K562 (cell line): ENCODE measurements around the gene TIMP3. TPM values are rescaled to one million over a fixed set of nuclear protein-coding genes. Genes with fewer than 3 reads are reported as not detected.

Experiments
- ATAC-seq: fragments of 200-7000 bp; cut with Tn5 transposase; 3 replicates; pipeline ENCODE4 v1.9.1; 2020; ENCODE audit warnings: moderate library complexity
- BruUV-seq: library from RNA; stranded (reverse); fragments of 400-500 nt; replicated peaks from 2 replicates; lab custom pipeline; 2021; lab: Mats Ljungman, UMichigan
- CTCF ChIA-PET: fragments of 300-600 bp; formaldehyde crosslinking; extraction: SDS; loops from one replicate; lab custom pipeline; 2021; ENCODE audit warnings: low intra/inter-chr PET ratio; lab: Yijun Ruan, JAX
- POLR2A ChIA-PET: fragments of 300-600, 350-650 bp; sonication (Branson Sonifier 250); formaldehyde crosslinking; extraction: SDS; loops from one replicate; lab custom pipeline; 2021; ENCODE audit warnings: antibody characterized with exemption, inconsistent platforms; lab: Yijun Ruan, JAX
- DNase-seq, 4 experiments: peaks; one replicate each; pipeline versions ENCODE4 v3.0.0 to v3.0.0-alpha.2; 2011 to 2018; ENCODE audit warnings: low spot score in 3 of 4, mixed read lengths in 3 of 4; ENCODE audit errors: extremely low read depth in 1 of 4
- FAIRE-seq: peaks from 2 replicates; lab custom pipeline; 2011; peaks lifted over from hg19 to GRCh38; lab: Jason Lieb, UNC
- H2AFZ ChIP-seq: 2 replicates; pipeline ENCODE4 v1.6.0; 2011; ENCODE audit warnings: low read depth, low read length, control low read depth, inconsistent platforms
- H3K27ac ChIP-seq: fragments of 200-600 bp; 3 replicates; pipeline ENCODE4 v1.8.0; 2011; ENCODE audit warnings: low read depth, mild to moderate bottlenecking, control low read depth, inconsistent platforms, low read length, moderate library complexity, mixed read lengths; ENCODE audit errors: extremely low read depth
- H3K27me3 ChIP-seq, 2 experiments: fragments of 300-600 bp in 1 of 2; 2 replicates in 1 of 2; 3 replicates in 1 of 2; pipeline versions ENCODE4 v1.6.0 to v1.8.0; 2011; ENCODE audit warnings: inconsistent platforms in 2 of 2, low read length in 2 of 2, mild to moderate bottlenecking in 1 of 2, mixed read lengths in 1 of 2, moderate library complexity in 1 of 2; ENCODE audit not compliant: control insufficient read depth in 2 of 2, insufficient read depth in 2 of 2
- H3K36me3 ChIP-seq: fragments of 300-600 bp; 3 replicates; pipeline ENCODE4 v1.8.0; 2011; ENCODE audit warnings: mild to moderate bottlenecking, low read length, inconsistent platforms; ENCODE audit not compliant: control insufficient read depth, insufficient read depth
- H3K4me1 ChIP-seq, 2 experiments: fragments of 200-600 bp in 1 of 2; replicated peaks in 1 of 2; 2 replicates in 1 of 2; 3 replicates in 1 of 2; pipeline versions ENCODE4 v1.5.1 to v1.8.0; 2011; ENCODE audit warnings: inconsistent platforms in 2 of 2, low read length in 2 of 2, mild to moderate bottlenecking in 1 of 2, mixed read lengths in 1 of 2, moderate library complexity in 1 of 2; ENCODE audit not compliant: control insufficient read depth in 2 of 2, insufficient read depth in 2 of 2
- H3K4me2 ChIP-seq: 2 replicates; pipeline ENCODE4 v1.6.1; 2011; ENCODE audit warnings: low read length, control low read depth, inconsistent platforms, mixed read lengths; ENCODE audit not compliant: insufficient read depth
- H3K4me3 ChIP-seq: fragments of 200-600 bp; sonication (generic), shearing (Covaris generic); 2 replicates; pipeline ENCODE4 v1.5.1; 2016; ENCODE audit warnings: control low read depth, inconsistent platforms
- H3K79me2 ChIP-seq: fragments of 200-600 bp; 3 replicates; pipeline ENCODE4 v1.8.0; 2011; ENCODE audit warnings: low read length, inconsistent platforms; ENCODE audit not compliant: control insufficient read depth, insufficient read depth
- H3K9ac ChIP-seq, 2 experiments: 2 replicates each; pipeline versions ENCODE4 v1.6.0 to v1.6.1; 2011; ENCODE audit warnings: low read depth in 2 of 2, low read length in 2 of 2, control low read depth in 1 of 2, inconsistent platforms in 1 of 2, mild to moderate bottlenecking in 1 of 2, mixed read lengths in 1 of 2; ENCODE audit not compliant: insufficient read depth in 1 of 2
- H3K9me1 ChIP-seq: one replicate; pipeline ENCODE4 v1.6.0; 2011; ENCODE audit warnings: inconsistent platforms, mild to moderate bottlenecking, low read length, moderate library complexity; ENCODE audit not compliant: control insufficient read depth, insufficient read depth
- H3K9me3 ChIP-seq: replicated peaks from 2 replicates; pipeline ENCODE4 v1.5.1; 2011; ENCODE audit warnings: low read depth, low read length, inconsistent platforms; ENCODE audit not compliant: control insufficient read depth, insufficient read depth
- H4K20me1 ChIP-seq: replicated peaks from 2 replicates; pipeline ENCODE4 v1.6.1; 2011; ENCODE audit warnings: low read length, inconsistent platforms, mixed read lengths; ENCODE audit not compliant: control insufficient read depth, insufficient read depth
- ATF3 ChIP-seq, 2 experiments: fragments of 450-650 bp in 1 of 2; sonication (generic) in 1 of 2; formaldehyde crosslinking in 1 of 2; IDR thresholded peaks in 1 of 2; conservative IDR thresholded peaks in 1 of 2; 2 replicates each; pipeline versions ENCODE4 v1.6.1 to v1.8.1; 2016 to 2023; ENCODE audit warnings: mild to moderate bottlenecking in 2 of 2, moderate library complexity in 2 of 2, inconsistent platforms in 1 of 2, missing genetic modification reagents in 1 of 2
- HDGF ChIP-seq: fragments of 450-650 bp; IDR thresholded peaks from 2 replicates; pipeline ENCODE4 v1.6.1; 2016
- POLR2A ChIP-seq: fragments of 450-650 bp; conservative IDR thresholded peaks from 2 replicates; pipeline ENCODE4 v1.6.1; 2016
- RBM15 ChIP-seq: fragments of 200-400 bp; formaldehyde crosslinking; IDR thresholded peaks from 2 replicates; pipeline ENCODE4 v1.6.1; 2018; ENCODE audit warnings: mild to moderate bottlenecking, low read length, moderate library complexity; ENCODE audit not compliant: insufficient read depth
- TAF15 ChIP-seq: fragments of 200-400 bp; formaldehyde crosslinking; IDR thresholded peaks from 2 replicates; pipeline ENCODE4 v1.6.1; 2017; ENCODE audit warnings: mild to moderate bottlenecking, low read depth, low read length, moderate library complexity
- TRIM25 ChIP-seq: fragments of 450-650 bp; IDR thresholded peaks from 2 replicates; pipeline ENCODE4 v1.7.0; 2016; ENCODE audit warnings: borderline replicate concordance
- ZHX1 ChIP-seq: fragments of 150-350 bp; conservative IDR thresholded peaks from 2 replicates; pipeline ENCODE4 v1.6.1; 2014; ENCODE audit warnings: low read length
- ZNF23 ChIP-seq: fragments of 250-450 bp; sonication (Bioruptor Pico); IDR thresholded peaks from 2 replicates; pipeline ENCODE4 v1.4.0; 2020; ENCODE audit warnings: mild to moderate bottlenecking
- ZNF253 ChIP-seq: fragments of 250-450 bp; sonication (Bioruptor Pico); conservative IDR thresholded peaks from 2 replicates; pipeline ENCODE4 v1.6.1; 2021; ENCODE audit warnings: mild to moderate bottlenecking
- ZNF511 ChIP-seq: sonication (generic); formaldehyde crosslinking; IDR thresholded peaks from 2 replicates; pipeline ENCODE4 v1.8.0; 2022; ENCODE audit warnings: mild to moderate bottlenecking, missing genetic modification reagents
- ZNF584 ChIP-seq: fragments of 200-800 bp; sonication (Bioruptor generic); IDR thresholded peaks from 2 replicates; pipeline ENCODE4 v1.6.1; 2016; ENCODE audit warnings: low read depth, mild to moderate bottlenecking, missing genetic modification characterization, missing compliant biosample characterization
- WGBS: fragments of 100-300 bp; shearing (Covaris generic); methylation state at CpG from one replicate; pipeline ENCODE4 v1.1.6; 2016; ENCODE audit warnings: low coverage, mixed read lengths; ENCODE audit not compliant: insufficient coverage; ENCODE audit errors: missing lambda C conversion rate; 5-methylcytosine and 5-hydroxymethylcytosine counted together
- in situ Hi-C: fragments of 300-500 bp; cut with MboI; formaldehyde crosslinking; loops from 4 replicates; pipeline ENCODE4 v1.15.0; 2018; ENCODE audit warnings: inconsistent platforms, mixed read lengths
- intact Hi-C: fragments of 100-400 bp; cut with micrococcal nuclease; formaldehyde crosslinking; loops from 2 replicates; pipeline ENCODE4 v1.14.2; 2022
- polyA plus RNA-seq, 8 experiments: library from polyadenylated mRNA; depleted of rRNA in 4 of 8; stranded (reverse) in 5 of 8; unstranded in 3 of 8; fragments of >200 nt; fragmentation: Nextera tagmentation in 2 of 8; fragmentation: Illumina TruSeq in 1 of 8; extraction: Ambion mirVana in 2 of 8; extraction: Trizol in 1 of 8; gene quantifications; 2 replicates each; pipeline versions ENCODE4 v1.2.1 to v1.2.3, GENCODE V29; 2011 to 2014; ENCODE audit warnings: inconsistent platforms in 1 of 8, missing spikeins in 1 of 8
- total RNA-seq, 7 experiments: library from RNA; depleted of rRNA in 6 of 7; stranded (reverse); fragments of >200 nt in 6 of 7; fragmentation: Illumina TruSeq in 2 of 7; extraction: Trizol in 2 of 7; gene quantifications; 2 replicates each; pipeline versions ENCODE4 v1.2.1 to v1.2.3, GENCODE V29; 2011 to 2021; ENCODE audit warnings: low replicate concordance in 1 of 7
- TF ChIP-seq, protein P1 (sequence below): sonication (generic); formaldehyde crosslinking; IDR thresholded peaks from 2 replicates; pipeline ENCODE4 v1.8.0; 2022; ENCODE audit warnings: mild to moderate bottlenecking, missing genetic modification reagents, borderline replicate concordance

TIMP3 gene
- total and polyA plus RNA-seq, 9 of the 15 experiments (the other 6 are each of a cell fraction or from before 2014, with no cell fraction given): 0.07 to 0.73 (median 0.18) TPM

DNA sequence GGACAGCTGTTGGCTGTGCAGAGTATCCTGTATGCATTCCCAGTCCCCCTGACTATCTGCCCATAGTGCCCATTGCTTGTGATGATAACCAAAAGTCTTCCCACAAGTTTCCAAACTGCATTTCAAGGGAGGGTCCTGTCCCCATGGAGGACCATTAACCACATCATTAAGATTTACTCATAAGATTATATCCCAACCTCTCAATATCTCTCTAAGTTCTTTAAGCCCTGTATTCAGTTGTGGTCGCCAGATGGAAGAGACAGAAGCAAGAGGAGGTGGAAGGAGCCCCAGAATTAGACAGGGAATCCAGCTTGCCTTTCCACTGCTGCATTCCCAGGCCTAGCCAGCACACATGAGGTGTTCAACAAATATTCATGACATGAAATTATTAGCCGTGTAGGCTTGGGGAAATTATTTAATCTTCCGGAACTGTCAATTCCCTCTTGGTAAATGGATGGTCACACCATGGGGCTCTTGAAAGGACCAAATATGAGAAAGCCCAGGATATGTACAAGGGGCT lies 42.6 kb upstream of the TIMP3 start (continued):
- TF ChIP-seq, protein P1, sequence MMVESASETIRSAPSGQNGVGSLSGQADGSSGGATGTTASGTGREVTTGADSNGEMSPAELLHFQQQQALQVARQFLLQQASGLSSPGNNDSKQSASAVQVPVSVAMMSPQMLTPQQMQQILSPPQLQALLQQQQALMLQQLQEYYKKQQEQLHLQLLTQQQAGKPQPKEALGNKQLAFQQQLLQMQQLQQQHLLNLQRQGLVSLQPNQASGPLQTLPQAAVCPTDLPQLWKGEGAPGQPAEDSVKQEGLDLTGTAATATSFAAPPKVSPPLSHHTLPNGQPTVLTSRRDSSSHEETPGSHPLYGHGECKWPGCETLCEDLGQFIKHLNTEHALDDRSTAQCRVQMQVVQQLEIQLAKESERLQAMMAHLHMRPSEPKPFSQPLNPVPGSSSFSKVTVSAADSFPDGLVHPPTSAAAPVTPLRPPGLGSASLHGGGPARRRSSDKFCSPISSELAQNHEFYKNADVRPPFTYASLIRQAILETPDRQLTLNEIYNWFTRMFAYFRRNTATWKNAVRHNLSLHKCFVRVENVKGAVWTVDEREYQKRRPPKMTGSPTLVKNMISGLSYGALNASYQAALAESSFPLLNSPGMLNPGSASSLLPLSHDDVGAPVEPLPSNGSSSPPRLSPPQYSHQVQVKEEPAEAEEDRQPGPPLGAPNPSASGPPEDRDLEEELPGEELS (CRISPR knock-in tag): no peak
- TF ChIP-seq ZNF584: no peak
- TF ChIP-seq TAF15: no peak
- no peak for TF ChIP-seq ZNF253 (CRISPR knock-in tag)
- no peak for TF ChIP-seq RBM15
- TF ChIP-seq POLR2A: no peak
- TF ChIP-seq, all 486 proteins: peak for 0

GRCh38 chr22:32760396-32760795 lies 41.1 kb upstream of the TIMP3 start:
- Histone ChIP-seq H3K4me3 (no peak overlapping the region), H3K79me2 (no peaks in the 10 kb centered on the region), H3K9ac (no peak overlapping the region), H3K27ac (no peak overlapping the region), H3K27me3 (peaks cover 2 to 24% of the 10 kb centered on the region in 2 experiments; a peak in 2 of 5 replicates), H3K4me1 (no peaks in the 10 kb centered on the region; a peak in 1 of 5 replicates), H4K20me1 (no peaks in the 10 kb centered on the region), H3K9me1 (no peaks in the 10 kb centered on the region), H3K9me3 (no peaks in the 10 kb centered on the region), H2AFZ (no peak overlapping the region), H3K36me3 (no peaks in the 10 kb centered on the region), H3K4me2 (no peak overlapping the region)
- no TSS peak for BruUV-seq
- in situ Hi-C loops (no loop called here), intact Hi-C loops (no loop called here)
- ChIA-PET POLR2A (interaction anchor here (0.6 kb wide), 1 partner anchor 188 kb away, joined by 3 read pairs; no protein-coding TSS in a partner anchor), CTCF (no interaction called here)
- WGBS: 7% methylated on average over 3 of the region's 6 CpGs
- ATAC-seq (no peak), DNase-seq (no peak), FAIRE-seq (no peak)
- no peak for TF ChIP-seq ZNF23 (CRISPR knock-in tag)
- no peak for TF ChIP-seq ZHX1
- no peak for TF ChIP-seq TRIM25
- no peak for TF ChIP-seq HDGF
- no peak for TF ChIP-seq ZNF511 (CRISPR knock-in tag)
- TF ChIP-seq ATF3 (IDR thresholded peaks at IDR 0.05): no peak
- no peak for TF ChIP-seq ATF3 (CRISPR knock-in tag; conservative IDR thresholded peaks at IDR 0.05)
